Fibroblast of lung (primary cell): ENCODE results near the gene TPX2. TPM values are rescaled to one million over a fixed set of nuclear protein-coding genes. Genes with fewer than 3 reads are reported as not detected.

Source experiments
- DNase-seq, 2 donors: peaks; one replicate each; pipeline versions ENCODE4 v3.0.0 to v3.0.0-alpha.2; 2010; ENCODE audit warnings: low read depth in 2 of 2
- H2AFZ ChIP-seq: 2 replicates; pipeline ENCODE4 v1.5.1; 2012; ENCODE audit warnings: low read length, control low read depth, inconsistent platforms
- H3K27ac ChIP-seq: 2 replicates; pipeline ENCODE4 v1.5.1; 2011; ENCODE audit warnings: low read length, control low read depth; ENCODE audit not compliant: insufficient read depth
- H3K27me3 ChIP-seq: 2 replicates; pipeline ENCODE4 v1.5.1; 2011; ENCODE audit warnings: mild to moderate bottlenecking, low read length; ENCODE audit not compliant: control insufficient read depth, insufficient read depth
- H3K36me3 ChIP-seq: 2 replicates; pipeline ENCODE4 v1.5.1; 2011; ENCODE audit warnings: low read length; ENCODE audit not compliant: control insufficient read depth, insufficient read depth
- H3K4me1 ChIP-seq: 2 replicates; pipeline ENCODE4 v1.5.1; 2011; ENCODE audit warnings: low read length; ENCODE audit not compliant: control insufficient read depth, insufficient read depth; ENCODE audit errors: extremely low read depth
- H3K4me2 ChIP-seq: 2 replicates; pipeline ENCODE4 v1.5.1; 2011; ENCODE audit warnings: low read length, control low read depth; ENCODE audit not compliant: insufficient read depth; ENCODE audit errors: extremely low read depth
- H3K4me3 ChIP-seq, 4 experiments: fragments of 200-600 bp in 1 of 4; sonication (generic) in 1 of 4; replicated peaks in 1 of 4; 2 replicates each; pipeline ENCODE4 v1.5.1; 2011 to 2016; ENCODE audit warnings: low read length in 4 of 4, low read depth in 3 of 4, mild to moderate bottlenecking in 3 of 4, control low read depth in 2 of 4, inconsistent platforms in 1 of 4, mixed read lengths in 1 of 4; ENCODE audit not compliant: insufficient read depth in 1 of 4; ENCODE audit errors: control extremely low read depth in 1 of 4
- H3K79me2 ChIP-seq: 2 replicates; pipeline ENCODE4 v1.5.1; 2012; ENCODE audit warnings: mild to moderate bottlenecking, low read length, inconsistent platforms; ENCODE audit not compliant: control insufficient read depth, insufficient read depth
- H3K9ac ChIP-seq: 2 replicates; pipeline ENCODE4 v1.5.1; 2011; ENCODE audit warnings: mild to moderate bottlenecking, low read length, control low read depth; ENCODE audit not compliant: insufficient read depth
- H3K9me3 ChIP-seq: 2 replicates; pipeline ENCODE4 v1.5.1; 2012; ENCODE audit warnings: low read depth, low read length; ENCODE audit not compliant: control insufficient read depth, insufficient read depth
- H4K20me1 ChIP-seq: 2 replicates; pipeline ENCODE4 v1.5.1; 2011; ENCODE audit warnings: low read length; ENCODE audit not compliant: control insufficient read depth, insufficient read depth; ENCODE audit errors: extremely low read depth
- EZH2 ChIP-seq: IDR thresholded peaks from 2 replicates; pipeline ENCODE4 v1.5.1; 2012; ENCODE audit warnings: low read length, control low read depth, mild to moderate bottlenecking; ENCODE audit errors: missing control alignments
- polyA plus RNA-seq, 2 donors: library from polyadenylated mRNA; depleted of rRNA in 1 of 2; stranded (reverse) in 1 of 2; unstranded in 1 of 2; fragments of >200 nt; gene quantifications; 2 replicates each; pipeline ENCODE4 v1.2.1, GENCODE V29; 2011 to 2012; ENCODE audit warnings: missing spikeins in 1 of 2
- total RNA-seq: library from RNA; depleted of rRNA; stranded (reverse); fragments of >200 nt; gene quantifications from 2 replicates; pipeline ENCODE4 v1.2.1, GENCODE V29; 2014
- TF ChIP-seq, protein P1 (sequence below), 2 donors: IDR thresholded peaks in 1 of 2; conservative IDR thresholded peaks in 1 of 2; 1 replicate in 1 of 2; 2 replicates in 1 of 2; pipeline ENCODE4 v1.5.1; 2011 to 2012; ENCODE audit warnings: low read length in 2 of 2, control low read depth in 1 of 2, inconsistent platforms in 1 of 2, low read depth in 1 of 2, mild to moderate bottlenecking in 1 of 2

TPX2 gene
- total and polyA plus RNA-seq, 2 donors (not counting 1 experiment from before 2014, with no cell fraction given), result 19.9 to 21.0 TPM

DNA sequence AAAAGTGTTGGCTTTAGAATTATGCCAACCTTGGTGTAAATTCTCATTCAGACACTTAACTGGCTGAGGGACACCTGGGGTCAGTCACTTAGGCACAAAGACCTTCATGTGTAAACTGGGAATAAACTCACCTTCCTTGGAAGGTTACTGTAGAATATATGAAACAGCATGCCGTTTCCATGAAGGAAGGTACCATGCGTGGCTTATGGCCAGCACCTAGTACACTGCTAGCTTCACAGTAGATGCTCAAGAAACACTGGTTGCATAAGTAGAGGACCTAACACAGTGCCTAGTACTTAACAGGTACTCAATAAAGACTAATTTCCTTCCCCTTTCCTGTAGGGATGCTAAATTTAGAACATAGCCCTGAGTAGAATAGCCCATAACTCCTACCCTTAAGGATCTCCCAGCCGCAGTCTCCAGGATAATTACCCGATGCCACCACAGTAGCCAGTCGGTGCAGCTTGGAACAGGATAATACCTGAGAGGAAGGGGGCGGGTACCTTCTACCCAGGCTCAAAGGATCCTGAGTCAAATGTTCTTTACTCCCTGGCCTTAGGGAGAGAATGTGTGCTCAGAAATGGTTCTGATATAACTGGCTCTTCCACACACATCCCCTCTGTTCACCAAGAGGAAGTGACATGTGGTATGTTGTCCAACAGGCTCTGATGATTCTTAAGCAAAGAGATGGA is 20.0 kb upstream of the TPX2 start:
- Histone ChIP-seq H3K27me3 (no peaks in the 10 kb centered on the region), H3K9ac (peak overlapping the region; percentile 27), H3K4me2 (peak overlapping the region; percentile 90), H2AFZ (no peak overlapping the region), H3K36me3 (peaks cover 28% of the 10 kb centered on the region), H3K4me1 (peaks cover 43% of the 10 kb centered on the region), H3K4me3 (peak overlapping the region; percentile 62 to 92 (median 73)), H3K9me3 (no peaks in the 10 kb centered on the region), H3K79me2 (peaks cover 87% of the 10 kb centered on the region), H3K27ac (peak overlapping the region; percentile 99), H4K20me1 (no peaks in the 10 kb centered on the region)
- no peak for DNase-seq
- TF ChIP-seq, protein P1, sequence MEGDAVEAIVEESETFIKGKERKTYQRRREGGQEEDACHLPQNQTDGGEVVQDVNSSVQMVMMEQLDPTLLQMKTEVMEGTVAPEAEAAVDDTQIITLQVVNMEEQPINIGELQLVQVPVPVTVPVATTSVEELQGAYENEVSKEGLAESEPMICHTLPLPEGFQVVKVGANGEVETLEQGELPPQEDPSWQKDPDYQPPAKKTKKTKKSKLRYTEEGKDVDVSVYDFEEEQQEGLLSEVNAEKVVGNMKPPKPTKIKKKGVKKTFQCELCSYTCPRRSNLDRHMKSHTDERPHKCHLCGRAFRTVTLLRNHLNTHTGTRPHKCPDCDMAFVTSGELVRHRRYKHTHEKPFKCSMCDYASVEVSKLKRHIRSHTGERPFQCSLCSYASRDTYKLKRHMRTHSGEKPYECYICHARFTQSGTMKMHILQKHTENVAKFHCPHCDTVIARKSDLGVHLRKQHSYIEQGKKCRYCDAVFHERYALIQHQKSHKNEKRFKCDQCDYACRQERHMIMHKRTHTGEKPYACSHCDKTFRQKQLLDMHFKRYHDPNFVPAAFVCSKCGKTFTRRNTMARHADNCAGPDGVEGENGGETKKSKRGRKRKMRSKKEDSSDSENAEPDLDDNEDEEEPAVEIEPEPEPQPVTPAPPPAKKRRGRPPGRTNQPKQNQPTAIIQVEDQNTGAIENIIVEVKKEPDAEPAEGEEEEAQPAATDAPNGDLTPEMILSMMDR (conservative IDR thresholded peaks at IDR 0.05 in 1 of 2, IDR thresholded peaks at IDR 0.05 in 1 of 2; ENCODE audit: low read depth in 1 of 2, low read length in 2 of 2), result no peak
- no peak for TF ChIP-seq EZH2

DNA sequence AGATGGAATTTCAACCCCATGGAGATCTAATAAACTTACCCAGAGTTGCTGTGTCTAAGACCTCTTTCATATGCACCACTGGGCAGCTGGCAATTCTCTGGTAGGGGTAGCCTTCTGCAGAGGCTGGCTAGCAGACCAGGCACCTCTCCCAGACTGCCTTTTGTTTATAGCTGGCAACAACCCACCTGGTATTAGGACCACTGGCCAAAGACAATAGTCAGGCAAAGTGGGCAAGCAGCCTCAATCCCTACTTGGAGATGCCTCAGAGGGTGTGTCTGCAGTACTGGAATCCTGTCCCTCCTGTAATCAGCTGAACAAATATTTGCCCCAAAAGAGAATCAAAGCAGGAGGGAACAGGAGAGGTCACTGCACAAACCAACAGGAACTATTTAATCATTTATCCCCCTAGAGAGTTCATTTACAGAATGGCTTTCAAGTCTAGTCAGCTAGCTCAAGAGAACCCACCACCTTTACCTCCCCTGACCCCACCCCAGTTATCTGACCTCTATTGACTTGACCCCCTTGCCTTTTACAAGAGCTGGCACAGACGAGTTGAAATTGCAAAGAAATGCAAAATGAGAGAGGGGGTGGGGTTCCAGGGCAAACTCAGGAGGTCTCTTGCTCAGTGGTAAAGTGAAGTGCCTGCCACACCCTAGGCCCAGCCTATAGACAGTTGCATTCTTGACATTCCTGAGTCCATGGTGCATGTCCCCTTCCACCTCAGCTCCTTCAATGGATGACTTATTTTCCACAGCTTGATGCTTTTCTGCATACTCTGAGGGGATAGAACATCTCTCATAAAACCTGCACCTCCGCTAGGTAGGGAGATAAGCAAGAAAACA is 19.2 kb upstream of the TPX2 start:
- no peak overlapping the region for H2AFZ ChIP-seq
- H3K9me3 ChIP-seq, result no peaks in the 10 kb centered on the region
- peak overlapping the region; percentile 99 for H3K27ac ChIP-seq
- peaks cover 39% of the 10 kb centered on the region for H3K4me1 ChIP-seq
- peaks cover 80% of the 10 kb centered on the region for H3K79me2 ChIP-seq
- H3K9ac ChIP-seq, result peak overlapping the region; percentile 27
- no peaks in the 10 kb centered on the region for H3K27me3 ChIP-seq
- peak in 1 of 2 donors; percentile 69 for DNase-seq
- peak overlapping the region; percentile 90 for H3K4me2 ChIP-seq
- H3K4me3 ChIP-seq, result peak overlapping the region; percentile 62 to 92 (median 73)
- no peaks in the 10 kb centered on the region for H4K20me1 ChIP-seq
- H3K36me3 ChIP-seq, result peaks cover 25% of the 10 kb centered on the region
- TF ChIP-seq, protein P1 (conservative IDR thresholded peaks at IDR 0.05 in 1 of 2, IDR thresholded peaks at IDR 0.05 in 1 of 2; ENCODE audit: low read depth in 1 of 2, low read length in 2 of 2), result no peak
- TF ChIP-seq EZH2, result no peak
